Measurements from ENCODE around the gene RFX8.

- TF ChIP-seq CTCF (IDR thresholded peaks at IDR 0.05) (no peak), POLR2A (IDR thresholded peaks at IDR 0.05) (no peak)
These were observed 3.5 kb upstream of the RFX8 start for GRCh38 chr2:101478181-101479001.
